GM12878 (cell line): Measurements from ENCODE around the gene TSC22D4. TPM values are rescaled to one million over a fixed set of nuclear protein-coding genes. Genes with fewer than 3 reads are reported as not detected.

ENCODE experiments used
- BACH1 ChIP-seq: fragments of 450-650 bp; IDR thresholded peaks from 2 replicates; pipeline ENCODE4 v1.6.1; 2017; ENCODE audit warnings: mild to moderate bottlenecking, borderline replicate concordance
- BRCA1 ChIP-seq: IDR thresholded peaks from 2 replicates; pipeline ENCODE4 v1.6.1; 2011; ENCODE audit warnings: low read depth, low read length, improper control_type of control experiment
- CEBPB ChIP-seq, 2 experiments: fragments of 150-350 bp in 1 of 2; IDR thresholded peaks; 2 replicates each; pipeline ENCODE4 v1.6.1; 2012 to 2014; ENCODE audit warnings: low read depth in 2 of 2, low read length in 2 of 2, borderline replicate concordance in 1 of 2, inconsistent platforms in 1 of 2
- CHD2 ChIP-seq: IDR thresholded peaks from 2 replicates; pipeline ENCODE4 v1.6.1; 2011; ENCODE audit warnings: low read depth, low read length, improper control_type of control experiment, borderline replicate concordance
- HCFC1 ChIP-seq: fragments of 150-350 bp; IDR thresholded peaks from 2 replicates; pipeline ENCODE4 v1.6.1; 2014; ENCODE audit warnings: low read length
- IRF5 ChIP-seq: fragments of 450-650 bp; IDR thresholded peaks from 2 replicates; pipeline ENCODE4 v1.6.1; 2017; ENCODE audit warnings: borderline replicate concordance
- JUND ChIP-seq: IDR thresholded peaks from 2 replicates; pipeline ENCODE4 v1.6.1; 2012; ENCODE audit warnings: low read depth, mild to moderate bottlenecking, low read length, improper control_type of control experiment, moderate library complexity
- NBN ChIP-seq: fragments of 450-650 bp; IDR thresholded peaks from 2 replicates; pipeline ENCODE4 v1.6.1; 2016
- NFIC ChIP-seq: IDR thresholded peaks from 2 replicates; pipeline ENCODE4 v1.6.1; 2012; ENCODE audit warnings: low read depth, mild to moderate bottlenecking, inconsistent platforms, low read length, moderate library complexity
- POU2F2 ChIP-seq: IDR thresholded peaks from 3 replicates; pipeline ENCODE4 v1.6.1; 2011; ENCODE audit warnings: low read depth, mild to moderate bottlenecking, low read length, borderline replicate concordance
- RAD21 ChIP-seq: IDR thresholded peaks from 2 replicates; pipeline ENCODE4 v1.6.1; 2011; ENCODE audit warnings: mild to moderate bottlenecking, low read depth, low read length, moderate library complexity; ENCODE audit not compliant: insufficient read depth
- RB1 ChIP-seq: fragments of 450-650 bp; formaldehyde crosslinking; IDR thresholded peaks from 2 replicates; pipeline ENCODE4 v1.6.1; 2017; ENCODE audit warnings: mild to moderate bottlenecking, borderline replicate concordance
- RBBP5 ChIP-seq: fragments of 200-600 bp; sonication (generic); conservative IDR thresholded peaks from 2 replicates; pipeline ENCODE4 v1.6.1; 2016
- RELA ChIP-seq: fragments of 450-650 bp; IDR thresholded peaks from 2 replicates; pipeline ENCODE4 v1.8.0; 2014; ENCODE audit warnings: borderline replicate concordance; ENCODE audit not compliant: partially characterized antibody
- RFX5 ChIP-seq: IDR thresholded peaks from 2 replicates; pipeline ENCODE4 v1.6.1; 2011; ENCODE audit warnings: low read depth, low read length, improper control_type of control experiment
- SIN3A ChIP-seq: IDR thresholded peaks from 2 replicates; pipeline ENCODE4 v1.6.1; 2012; ENCODE audit warnings: low read depth, low read length, improper control_type of control experiment
- SIX5 ChIP-seq: IDR thresholded peaks from 2 replicates; pipeline ENCODE4 v1.6.1; 2011; ENCODE audit warnings: mild to moderate bottlenecking, low read depth, low read length, moderate library complexity; ENCODE audit not compliant: severe bottlenecking
- SKIL ChIP-seq: fragments of 450-650 bp; IDR thresholded peaks from 2 replicates; pipeline ENCODE4 v1.6.1; 2017; ENCODE audit warnings: mild to moderate bottlenecking, low read depth, inconsistent platforms; ENCODE audit not compliant: poor library complexity, severe bottlenecking
- SMC3 ChIP-seq: IDR thresholded peaks from 2 replicates; pipeline ENCODE4 v1.6.1; 2011; ENCODE audit warnings: low read length, improper control_type of control experiment, borderline replicate concordance
- SP1 ChIP-seq: IDR thresholded peaks from one replicate; pipeline ENCODE4 v1.6.1; 2011; ENCODE audit warnings: low read depth, low read length
- SPI1 ChIP-seq: IDR thresholded peaks from 2 replicates; pipeline ENCODE4 v1.6.1; 2011; ENCODE audit warnings: low read depth, mild to moderate bottlenecking, low read length, moderate library complexity, borderline replicate concordance; ENCODE audit not compliant: insufficient read depth
- SREBF2 ChIP-seq: IDR thresholded peaks from 2 replicates; pipeline ENCODE4 v1.6.1; 2012; ENCODE audit warnings: mild to moderate bottlenecking, low read length
- STAT1 ChIP-seq: fragments of 450-650 bp; conservative IDR thresholded peaks from 2 replicates; pipeline ENCODE4 v1.6.1; 2014; ENCODE audit warnings: antibody characterized with exemption, mild to moderate bottlenecking
- TARDBP ChIP-seq: IDR thresholded peaks from 2 replicates; pipeline ENCODE4 v1.6.1; 2016; ENCODE audit warnings: borderline replicate concordance
- TBL1XR1 ChIP-seq: IDR thresholded peaks from 2 replicates; pipeline ENCODE4 v1.6.1; 2012; ENCODE audit warnings: low read depth, low read length, improper control_type of control experiment
- TCF12 ChIP-seq: IDR thresholded peaks from 2 replicates; pipeline ENCODE4 v1.6.1; 2011; ENCODE audit warnings: low read depth, mild to moderate bottlenecking, low read length
- TCF3 ChIP-seq: IDR thresholded peaks from 2 replicates; pipeline ENCODE4 v1.6.1; 2012; ENCODE audit warnings: low read depth, mild to moderate bottlenecking, low read length, borderline replicate concordance; ENCODE audit not compliant: insufficient read depth
- USF1 ChIP-seq: IDR thresholded peaks from 2 replicates; pipeline ENCODE4 v1.6.1; 2011; ENCODE audit warnings: borderline replicate concordance, low read depth, mild to moderate bottlenecking, moderate library complexity, mixed read lengths, low read length; ENCODE audit not compliant: insufficient read depth; ENCODE audit errors: extremely low read length
- YY1 ChIP-seq: IDR thresholded peaks from 2 replicates; pipeline ENCODE4 v1.6.1; 2011; ENCODE audit warnings: low read depth, mild to moderate bottlenecking, low read length
- polyA plus RNA-seq, 11 experiments: library from polyadenylated mRNA; depleted of rRNA in 4 of 11; unstranded in 6 of 11; stranded (reverse) in 5 of 11; fragments of >200 nt; fragmentation: Nextera tagmentation in 4 of 11; fragmentation: Illumina TruSeq in 1 of 11; extraction: Ambion mirVana in 4 of 11; extraction: Trizol in 1 of 11; gene quantifications; 1 replicate in 1 of 11; 2 replicates in 10 of 11; pipeline versions ENCODE4 v1.2.1 to v1.2.3, GENCODE V29; 2011 to 2016; ENCODE audit warnings: inconsistent platforms in 2 of 11, missing spikeins in 2 of 11, low read depth in 1 of 11
- total RNA-seq, 4 experiments: library from RNA; depleted of rRNA in 3 of 4; stranded (reverse); fragments of >200 nt in 3 of 4; fragmentation: Illumina TruSeq in 1 of 4; extraction: Trizol in 1 of 4; gene quantifications; 2 replicates each; pipeline versions ENCODE4 v1.2.1 to v1.2.3, GENCODE V29; 2013 to 2021

TSC22D4 gene
- total and polyA plus RNA-seq, 10 of the 15 experiments (the other 5 are each of a cell fraction or from before 2014, with no cell fraction given): 0.50 to 65.7 (median 24.4) TPM

DNA sequence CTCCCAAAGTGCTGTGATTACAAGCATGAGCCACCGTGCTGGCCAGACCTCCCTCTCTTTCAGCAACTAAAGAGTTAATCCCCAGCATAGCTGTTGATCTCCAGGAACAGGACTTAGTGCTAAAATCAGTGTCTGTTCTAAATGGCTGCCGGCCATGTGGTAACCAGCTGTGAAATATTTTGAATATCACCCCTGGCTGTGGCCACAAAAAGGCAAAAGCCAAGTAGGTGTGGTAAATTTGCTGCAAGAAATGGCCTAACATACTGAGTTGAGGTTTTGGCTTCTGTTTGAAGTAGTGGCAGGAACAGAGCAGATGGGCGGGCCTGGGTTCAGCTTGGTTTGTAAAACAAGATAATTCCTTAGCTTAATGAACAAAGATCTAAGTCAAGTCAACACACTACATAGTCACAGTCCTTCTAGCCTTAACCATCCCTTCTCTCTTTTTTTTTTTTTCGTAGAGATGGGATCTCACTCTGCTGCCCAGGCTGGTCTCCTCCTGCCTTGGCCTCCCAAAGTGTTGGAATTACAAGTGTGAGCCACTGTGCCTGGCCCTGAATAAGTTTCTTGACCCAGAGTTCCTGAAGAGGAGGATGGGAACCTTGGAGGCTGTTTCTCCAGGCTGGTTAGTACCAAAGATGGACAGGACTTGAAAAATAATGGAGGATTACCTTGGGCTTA, 37.3 kb upstream of the TSC22D4 start (continued):
- TF ChIP-seq SKIL: peak; percentile 45
- no peak for TF ChIP-seq CEBPB (IDR thresholded peaks at IDR 0.05; ENCODE audit: borderline replicate concordance in 1 of 2, low read depth in 2 of 2, low read length in 2 of 2)
- TF ChIP-seq IRF5: no peak
- TF ChIP-seq SIX5: no peak
- 0 out of 2 replicates have a peak, but pooled peaks have one; percentile 50 for TF ChIP-seq NBN
- no peak for TF ChIP-seq RB1
- no peak for TF ChIP-seq RBBP5
- TF ChIP-seq JUND: no peak
- no peak for TF ChIP-seq BRCA1
- peak; percentile 42; the same call in 1 of the 2 replicates for TF ChIP-seq NFIC
- no peak for TF ChIP-seq SIN3A
- TF ChIP-seq CHD2: no peak
- no peak for TF ChIP-seq TARDBP
- TF ChIP-seq RELA: no peak
- no peak for TF ChIP-seq SREBF2
- TF ChIP-seq TCF3: no peak
- no peak for TF ChIP-seq BACH1
- peak; percentile 80; the same call in 2 of the 3 replicates for TF ChIP-seq POU2F2
- no peak for TF ChIP-seq STAT1
- TF ChIP-seq SMC3: no peak
- TF ChIP-seq SPI1: no peak
- no peak for TF ChIP-seq RAD21
- TF ChIP-seq TCF12: peak; percentile 66; the same call in 1 of the 2 replicates
- TF ChIP-seq SP1: no peak
- no peak for TF ChIP-seq HCFC1
- TF ChIP-seq YY1: peak; percentile 88
- no peak for TF ChIP-seq RFX5
- TF ChIP-seq USF1: no peak
- TF ChIP-seq TBL1XR1: 0 out of 2 replicates have a peak, but pooled peaks have one; percentile 22
